Ovary (tissue), 9 donors: Measurements from ENCODE around the gene SLC7A6OS. TPM values are rescaled to one million over a fixed set of nuclear protein-coding genes. Genes with fewer than 3 reads are reported as not detected.

Source experiments
- DNase-seq, 5 donors: peaks; one replicate each; pipeline ENCODE4 v3.0.0-alpha.2; 2019 to 2020
- H3K27ac ChIP-seq, 2 donors: fragments of 200-600 bp; one replicate each; pipeline versions ENCODE4 v1.5.1 to v1.8.0; 2019 to 2022
- H3K27me3 ChIP-seq: fragments of 200-600 bp; one replicate; pipeline ENCODE4 v1.8.0; 2022
- H3K36me3 ChIP-seq: fragments of 200-600 bp; sonication (generic); one replicate; pipeline ENCODE4 v1.5.1; 2019
- H3K4me1 ChIP-seq: one replicate; pipeline ENCODE4 v1.8.1; 2013; ENCODE audit warnings: mild to moderate bottlenecking, moderate library complexity; ENCODE audit not compliant: insufficient read depth
- H3K4me3 ChIP-seq: fragments of 200-600 bp; sonication (generic); one replicate; pipeline ENCODE4 v1.5.1; 2017
- H3K9me3 ChIP-seq, 2 donors: fragments of 200-600 bp in 1 of 2; sonication (generic) in 1 of 2; one replicate each; pipeline versions ENCODE4 v1.5.1 to v1.8.1; 2013 to 2019; ENCODE audit warnings: mild to moderate bottlenecking in 1 of 2, moderate library complexity in 1 of 2
- CTCF ChIP-seq, 3 donors: fragments of 450-650 bp in 2 of 3; fragments of 200-600 bp in 1 of 3; IDR thresholded peaks; one replicate each; pipeline versions ENCODE4 v1.5.1 to v1.8.0; 2016 to 2022; ENCODE audit warnings: antibody characterized with exemption in 3 of 3, mild to moderate bottlenecking in 1 of 3
- EP300 ChIP-seq: sonication (generic); formaldehyde crosslinking; IDR thresholded peaks from one replicate; pipeline ENCODE4 v1.6.1; 2017; ENCODE audit warnings: antibody characterized with exemption
- POLR2A ChIP-seq: fragments of 450-650 bp; IDR thresholded peaks from one replicate; pipeline ENCODE4 v1.6.1; 2017; ENCODE audit warnings: antibody characterized with exemption, mild to moderate bottlenecking, moderate library complexity
- WGBS, 3 donors: extraction: QIAGEN DNeasy Blood & Tissue Kit in 1 of 3; methylation state at CpG; one replicate each; pipeline versions ENCODE4 v1.1.5 to v1.1.7; 2013 to 2017; 5-methylcytosine and 5-hydroxymethylcytosine counted together
- intact Hi-C, 4 donors: fragments of 100-400 bp; cut with DNase I; formaldehyde crosslinking; loops; one replicate each; pipeline versions ENCODE4 v1.11.0 to v1.15.1; 2022 to 2023
- polyA plus RNA-seq, 2 donors: library from polyadenylated mRNA; stranded (reverse); fragments of 200-250 nt in 1 of 2; fragments of 350-450 nt in 1 of 2; fragmentation: Illumina TruSeq in 1 of 2; extraction: RNeasy Lipid Tissue Mini Kit (QIAGEN cat#74804) in 1 of 2; gene quantifications; one replicate each; pipeline ENCODE4 v1.2.3, GENCODE V29; 2013 to 2014
- total RNA-seq, 7 donors: library from RNA; depleted of rRNA in 2 of 7; stranded (reverse); fragments of >200 nt in 2 of 7; fragmentation: NEBNext Ultra II Directional in 3 of 7; extraction: Animal tissue kit (Norgen Biotek cat#: 25700) in 3 of 7; gene quantifications; one replicate each; pipeline versions ENCODE4 v1.1.0 to v1.2.4, GENCODE V29; 2016 to 2023
- donor health status: DM: no; HTN: no; CAD: no; lungs with moderate emphysema.
- donor health status: DM: no; HTN: no; CAD: no.
- donor health status: Bipolar disorder and iron deficiency.
- donor health status: DM: yes; HTN: yes; CAD: no.
- donor health status: DM: no; HTN: no; CAD: no.
- donor health status: DM: yes; HTN: yes; CAD: no.

SLC7A6OS gene
- total and polyA plus RNA-seq, 9 donors = 8.7 to 20.7 (median 17.6) TPM

- Histone ChIP-seq H3K36me3 (no peaks in the 10 kb centered on the region), H3K4me1 (no peaks in the 10 kb centered on the region), H3K27me3 (no peaks in the 10 kb centered on the region), H3K4me3 (no peak overlapping the region), H3K27ac (no peak overlapping the region), H3K9me3 (no peaks in the 10 kb centered on the region)
- intact Hi-C loops = no loop called here
- no peak for DNase-seq
- WGBS, 3 donors = 59 to 67% (median 67%) methylated on average over 9 of the region's 9 CpGs
- TF ChIP-seq EP300 = no peak
- no peak for TF ChIP-seq POLR2A
- TF ChIP-seq CTCF (IDR thresholded peaks at IDR 0.05) = no peak
Measured at GRCh38 chr16:68283801-68284598, 26.7 kb downstream of the SLC7A6OS start.

GRCh38 chr16:68283346-68283745 lies 27.4 kb downstream of the SLC7A6OS start:
- TF ChIP-seq CTCF (IDR thresholded peaks at IDR 0.05) = no peak
- TF ChIP-seq POLR2A = no peak
- no peak for TF ChIP-seq EP300
- no peak overlapping the region for H3K4me3 ChIP-seq
- DNase-seq = no peak
- no peaks in the 10 kb centered on the region for H3K9me3 ChIP-seq
- no peaks in the 10 kb centered on the region for H3K36me3 ChIP-seq
- H3K4me1 ChIP-seq = no peaks in the 10 kb centered on the region
- H3K27ac ChIP-seq = no peak overlapping the region
- intact Hi-C loops = no loop called here
- 57 to 82% (median 69%) methylated on average over 5 of the region's 5 CpGs for WGBS, 3 donors
- no peaks in the 10 kb centered on the region for H3K27me3 ChIP-seq

GRCh38 chr16:68282064-68282452 lies 28.7 kb downstream of the SLC7A6OS start:
- H3K9me3 ChIP-seq = no peaks in the 10 kb centered on the region
- intact Hi-C loops = no loop called here
- H3K4me3 ChIP-seq = no peak overlapping the region
- DNase-seq = no peak
- H3K4me1 ChIP-seq = no peaks in the 10 kb centered on the region
- no peaks in the 10 kb centered on the region for H3K27me3 ChIP-seq
- no peak overlapping the region for H3K27ac ChIP-seq
- WGBS, 3 donors = 65 to 78% (median 75%) methylated on average over 4 of the region's 4 CpGs
- TF ChIP-seq EP300 (no peak), CTCF (IDR thresholded peaks at IDR 0.05) (no peak), POLR2A (no peak)
- H3K36me3 ChIP-seq = no peaks in the 10 kb centered on the region

- intact Hi-C loops = no loop called here
- WGBS, 3 donors = 73 to 81% (median 80%) methylated on average over 4 of the region's 4 CpGs
- TF ChIP-seq CTCF (IDR thresholded peaks at IDR 0.05) = no peak
- TF ChIP-seq EP300 = no peak
- no peak for TF ChIP-seq POLR2A
- H3K36me3 ChIP-seq = no peaks in the 10 kb centered on the region
- no peaks in the 10 kb centered on the region for H3K27me3 ChIP-seq
- no peak overlapping the region for H3K27ac ChIP-seq
- no peaks in the 10 kb centered on the region for H3K9me3 ChIP-seq
- no peak for DNase-seq
- no peak overlapping the region for H3K4me3 ChIP-seq
- H3K4me1 ChIP-seq = no peaks in the 10 kb centered on the region
Measured at GRCh38 chr16:68281368-68282063, 29.2 kb downstream of the SLC7A6OS start.
